HG03159 (cell line): ENCODE measurements around the gene AMIGO3.
"Not testable (repeated sequence)": the region's sequence is repeated elsewhere in the genome, so short reads cannot be mapped to it uniquely, and the experiment has no call there.

ENCODE experiments used
- ATAC-seq: cut with Tn5 transposase; IDR thresholded peaks from one replicate; pipeline ENCODE4 v1.9.1; 2021; ENCODE audit warnings: mild to moderate bottlenecking, moderate library complexity; ENCODE audit not compliant: unreplicated experiment

AMIGO3 gene

GRCh38 chr3:49689908-49690624, 29.4 kb downstream of the AMIGO3 start:
- ATAC-seq, result not testable (repeated sequence)

GRCh38 chr3:49689046-49689907, 30.2 kb downstream of the AMIGO3 start, which contains the start of the genes MST1 and RNF123:
TSS of gene MST1 (minus strand) at chr3:49689474. CDS start at chr3:49688691, 783 bp downstream.
TSS of gene RNF123 (plus strand) at chr3:49689557. CDS start at chr3:49691166, 1,609 bp downstream.
- ATAC-seq, result peak; percentile 50

GRCh38 chr3:49688338-49689045, 31.0 kb downstream of the AMIGO3 start:
- peak; percentile 4 for ATAC-seq

- ATAC-seq, result not testable (repeated sequence)
Observed at GRCh38 chr3:49687424-49687795, 32.1 kb downstream of the AMIGO3 start.

GRCh38 chr3:49686769-49687423, 32.6 kb downstream of the AMIGO3 start:
- ATAC-seq, result not testable (repeated sequence)

- not testable (repeated sequence) for ATAC-seq
Observed at GRCh38 chr3:49686346-49686745, 33.1 kb downstream of the AMIGO3 start.

- not testable (repeated sequence) for ATAC-seq
Observed at GRCh38 chr3:49685846-49686245, 33.6 kb downstream of the AMIGO3 start.

GRCh38 chr3:49685103-49685502, 34.4 kb downstream of the AMIGO3 start:
- ATAC-seq, result not testable (repeated sequence)

- not testable (repeated sequence) for ATAC-seq
Observed at GRCh38 chr3:49684453-49684852, 35.0 kb downstream of the AMIGO3 start.

- ATAC-seq, result no peak
Observed at GRCh38 chr3:49683162-49683561, 36.3 kb downstream of the AMIGO3 start.

- ATAC-seq, result no peak
Observed at GRCh38 chr3:49681543-49681942, 37.9 kb downstream of the AMIGO3 start.

- no peak for ATAC-seq
Observed at GRCh38 chr3:49681232-49681522, 38.3 kb downstream of the AMIGO3 start.

GRCh38 chr3:49680493-49681231, 38.8 kb downstream of the AMIGO3 start:
- ATAC-seq, result no peak

- ATAC-seq, result no peak
Observed at GRCh38 chr3:49675912-49676311, 43.6 kb downstream of the AMIGO3 start.

- ATAC-seq, result peak; percentile 21
Observed at GRCh38 chr3:49674497-49674983, 44.9 kb downstream of the AMIGO3 start.

GRCh38 chr3:49673715-49674496, 45.6 kb downstream of the AMIGO3 start, which contains the start of gene APEH:
TSS of gene APEH (plus strand) at chr3:49674351. CDS start at chr3:49674402, 51 bp downstream.
- ATAC-seq, result peak; percentile 81

- no peak for ATAC-seq
Observed at GRCh38 chr3:49673121-49673714, 46.3 kb downstream of the AMIGO3 start.
